A549 (cell line): ENCODE results near the gene TMSB10. TPM values are rescaled to one million over a fixed set of nuclear protein-coding genes. Genes with fewer than 3 reads are reported as not detected.
A peak's percentile ranks its signal among the peaks of the same experiment; 100 is the strongest.

Experiments used
- ATAC-seq, 2 experiments: fragments of 200-7000 bp in 1 of 2; fragments of >200 bp in 1 of 2; cut with Nextera tagmentation in 1 of 2; cut with Tn5 transposase in 1 of 2; 3 replicates each; pipeline versions ENCODE4 v1.8.0 to v1.9.1; 2018 to 2020; ENCODE audit warnings: mild to moderate bottlenecking in 1 of 2, moderate library complexity in 1 of 2
- CTCF ChIA-PET: fragments of 300-600 bp; sonication (Branson Sonifier 250); formaldehyde crosslinking; extraction: SDS; loops from one replicate; lab custom pipeline; 2021; ENCODE audit warnings: antibody characterized with exemption, inconsistent platforms; lab: Yijun Ruan, JAX
- POLR2A ChIA-PET: fragments of 350-600 bp; formaldehyde crosslinking; extraction: SDS; loops from one replicate; lab custom pipeline; 2021; ENCODE audit warnings: antibody characterized with exemption, inconsistent platforms; lab: Yijun Ruan, JAX
- DNase-seq, 2 experiments: peaks; one replicate each; pipeline versions ENCODE4 v3.0.0 to v3.0.0-alpha.2; 2011 to 2016; ENCODE audit warnings: low read depth in 1 of 2, low spot score in 1 of 2
- FAIRE-seq: peaks from 2 replicates; lab custom pipeline; 2011; peaks lifted over from hg19 to GRCh38; lab: Jason Lieb, UNC
- H3K27ac ChIP-seq, 2 experiments: fragments of >200 bp; sonication (Bioruptor Twin); formaldehyde crosslinking; 3 replicates each; pipeline ENCODE4 v1.5.1; 2016 to 2017
- H3K4me1 ChIP-seq: fragments of >200 bp; sonication (Bioruptor Twin); formaldehyde crosslinking; 3 replicates; pipeline ENCODE4 v1.6.1; 2016
- H3K4me2 ChIP-seq: fragments of >200 bp; sonication (Bioruptor Twin); formaldehyde crosslinking; 3 replicates; pipeline ENCODE4 v1.6.1; 2016
- H3K4me3 ChIP-seq: fragments of >200 bp; sonication (Bioruptor Twin); formaldehyde crosslinking; 3 replicates; pipeline ENCODE4 v1.5.1; 2016
- H3K9me3 ChIP-seq: fragments of >200 bp; sonication (Bioruptor Twin); formaldehyde crosslinking; 3 replicates; pipeline ENCODE4 v1.6.1; 2016
- ATOH8 ChIP-seq: fragments of 250-450 bp; sonication (Bioruptor Pico); IDR thresholded peaks from 2 replicates; pipeline ENCODE4 v1.5.0; 2020; ENCODE audit warnings: low read depth, mild to moderate bottlenecking, moderate library complexity
- BCL3 ChIP-seq: fragments of >200 bp; sonication (Bioruptor Twin); formaldehyde crosslinking; IDR thresholded peaks from 3 replicates; pipeline ENCODE4 v1.6.1; 2016
- BHLHE40 ChIP-seq: IDR thresholded peaks from 2 replicates; pipeline ENCODE4 v1.6.1; 2012; ENCODE audit warnings: low read depth, low read length, inconsistent platforms
- CBX8 ChIP-seq: fragments of 200-600 bp; sonication (generic); IDR thresholded peaks from 2 replicates; pipeline ENCODE4 v1.6.1; 2016
- E2F6 ChIP-seq: IDR thresholded peaks from 2 replicates; pipeline ENCODE4 v1.6.1; 2012; ENCODE audit warnings: low read depth, borderline replicate concordance
- EHF ChIP-seq: fragments of 250-450 bp; sonication (Bioruptor Pico); IDR thresholded peaks from 2 replicates; pipeline ENCODE4 v1.5.0; 2020; ENCODE audit warnings: mild to moderate bottlenecking
- ELK1 ChIP-seq: fragments of 150-350 bp; IDR thresholded peaks from 2 replicates; pipeline ENCODE4 v1.6.1; 2014; ENCODE audit warnings: low read depth, mild to moderate bottlenecking, low read length
- EP300 ChIP-seq, 2 experiments: fragments of >200 bp; sonication (Bioruptor Twin); formaldehyde crosslinking; IDR thresholded peaks; 2 replicates in 1 of 2; 3 replicates in 1 of 2; pipeline ENCODE4 v1.6.1; 2016 to 2017
- ESRRA ChIP-seq: fragments of 150-350 bp; IDR thresholded peaks from 2 replicates; pipeline ENCODE4 v1.6.1; 2014; ENCODE audit warnings: mild to moderate bottlenecking, low read length, borderline replicate concordance
- FOSL2 ChIP-seq, 2 experiments: fragments of 450-650 bp in 1 of 2; fragments of >200 bp in 1 of 2; sonication (Bioruptor Twin) in 1 of 2; formaldehyde crosslinking; IDR thresholded peaks; 2 replicates each; pipeline versions ENCODE4 v1.5.0 to v1.6.1; 2016 to 2020; ENCODE audit warnings: mild to moderate bottlenecking in 1 of 2, moderate library complexity in 1 of 2
- GATA3 ChIP-seq: IDR thresholded peaks from 2 replicates; pipeline ENCODE4 v1.6.1; 2012; ENCODE audit warnings: borderline replicate concordance
- HES2 ChIP-seq: fragments of >200 bp; sonication (Bioruptor Twin); formaldehyde crosslinking; IDR thresholded peaks from 2 replicates; pipeline ENCODE4 v1.6.1; 2016
- HMGXB4 ChIP-seq: fragments of 250-450 bp; sonication (Bioruptor Pico); IDR thresholded peaks from 2 replicates; pipeline ENCODE4 v1.5.0; 2021; ENCODE audit warnings: mild to moderate bottlenecking, moderate library complexity, borderline replicate concordance
- HOXB13 ChIP-seq: fragments of 250-450 bp; sonication (Bioruptor Pico); IDR thresholded peaks from 2 replicates; pipeline ENCODE4 v1.5.0; 2020; ENCODE audit warnings: low read depth, mild to moderate bottlenecking, moderate library complexity
- HOXB5 ChIP-seq: fragments of 250-450 bp; sonication (Bioruptor Pico); IDR thresholded peaks from 2 replicates; pipeline ENCODE4 v1.5.0; 2020; ENCODE audit warnings: mild to moderate bottlenecking, moderate library complexity
- KDM1A ChIP-seq: fragments of 200-600 bp; sonication (generic); IDR thresholded peaks from 2 replicates; pipeline ENCODE4 v1.6.1; 2016; ENCODE audit warnings: low read depth, mild to moderate bottlenecking
- MAFK ChIP-seq: fragments of 450-650 bp; IDR thresholded peaks from 2 replicates; pipeline ENCODE4 v1.6.1; 2014; ENCODE audit not compliant: partially characterized antibody
- MAX ChIP-seq: IDR thresholded peaks from 2 replicates; pipeline ENCODE4 v1.6.1; 2012
- MAZ ChIP-seq: fragments of 150-350 bp; IDR thresholded peaks from 2 replicates; pipeline ENCODE4 v1.6.1; 2014; ENCODE audit warnings: antibody characterized with exemption, low read depth, low read length, borderline replicate concordance
- NPAS2 ChIP-seq: fragments of 250-450 bp; sonication (Bioruptor Pico); IDR thresholded peaks from 2 replicates; pipeline ENCODE4 v1.8.0; 2022; ENCODE audit warnings: mild to moderate bottlenecking, moderate library complexity, borderline replicate concordance
- PBX3 ChIP-seq: IDR thresholded peaks from 2 replicates; pipeline ENCODE4 v1.6.1; 2012
- PHF8 ChIP-seq: fragments of 200-600 bp; sonication (generic); IDR thresholded peaks from 2 replicates; pipeline ENCODE4 v1.6.1; 2016; ENCODE audit warnings: low read depth, mild to moderate bottlenecking, antibody characterized with exemption, moderate library complexity, borderline replicate concordance
- RAD21 ChIP-seq, 2 experiments: fragments of >200 bp in 1 of 2; sonication (Bioruptor Twin) in 1 of 2; formaldehyde crosslinking in 1 of 2; IDR thresholded peaks in 1 of 2; conservative IDR thresholded peaks in 1 of 2; 2 replicates in 1 of 2; 3 replicates in 1 of 2; pipeline ENCODE4 v1.6.1; 2012 to 2018; ENCODE audit warnings: inconsistent platforms in 1 of 2
- RCOR1 ChIP-seq: fragments of 150-350 bp; IDR thresholded peaks from 2 replicates; pipeline ENCODE4 v1.6.1; 2014; ENCODE audit warnings: antibody characterized with exemption, low read length, low read depth
- USF2 ChIP-seq: fragments of 450-650 bp; IDR thresholded peaks from 2 replicates; pipeline ENCODE4 v1.6.1; 2014; ENCODE audit warnings: antibody characterized with exemption
- ZC3H11A ChIP-seq: fragments of 450-650 bp; IDR thresholded peaks from 2 replicates; pipeline ENCODE4 v1.6.1; 2014; ENCODE audit warnings: antibody characterized with exemption, mild to moderate bottlenecking
- ZFP36 ChIP-seq: fragments of 450-650 bp; IDR thresholded peaks from 2 replicates; pipeline ENCODE4 v1.6.1; 2014; ENCODE audit warnings: borderline replicate concordance; ENCODE audit not compliant: partially characterized antibody
- ZSCAN20 ChIP-seq: fragments of 250-450 bp; sonication (Bioruptor Pico); IDR thresholded peaks from 2 replicates; pipeline ENCODE4 v1.8.0; 2022; ENCODE audit warnings: mild to moderate bottlenecking, moderate library complexity
- WGBS: methylation state at CpG from one replicate; pipeline ENCODE4 v1.1.6; 2017; ENCODE audit errors: missing lambda C conversion rate; 5-methylcytosine and 5-hydroxymethylcytosine counted together
- polyA minus RNA-seq: library from RNA; depleted of rRNA, polyadenylated mRNA; stranded (reverse); fragments of >200 nt; gene quantifications from 2 replicates; pipeline ENCODE4 v1.2.3, GENCODE V29; 2011; rRNA and poly(A)+ RNA removed
- polyA plus RNA-seq, 4 experiments: library from polyadenylated mRNA; depleted of rRNA in 3 of 4; stranded (reverse); fragments of >200 nt; fragmentation: RNase III in 1 of 4; extraction: RNeasy Plus Mini Kit Qiagen cat#74134 plus additional on column Dnase treatment in 1 of 4; gene quantifications; 2 replicates in 3 of 4; 3 replicates in 1 of 4; pipeline ENCODE4 v1.2.3, GENCODE V29; 2011 to 2017

TMSB10 gene
- 2,292 and 3,109 TPM in 2 replicates for polyA plus RNA-seq (2011; rRNA removed)
- 4,680 and 6,577 TPM in 2 replicates for polyA plus RNA-seq (2012; cell fraction: cytosol; rRNA removed)
- 1,922 and 4,092 TPM in 2 replicates for polyA plus RNA-seq (2012; cell fraction: nucleus; rRNA removed)
- 6,648 to 7,189 TPM (median 7,015 TPM) in 3 replicates for polyA plus RNA-seq (2017; fragmentation: RNase III; extraction: RNeasy Plus Mini Kit Qiagen cat#74134 plus additional on column Dnase treatment)
- 369 and 387 TPM in 2 replicates for polyA minus RNA-seq

GRCh38 chr2:84905181-84906107 lies at the start of gene TMSB10:
Gene TMSB10 (plus strand): TSS chr2:84905656.
- CTCF ChIA-PET: interaction anchor here (0.8 to 9.9 kb wide), 4 partner anchors 16 to 41 kb away, joined by 3 to 178 read pairs (median 6); no protein-coding TSS in a partner anchor
- no peaks in the 10 kb centered on the region for H3K9me3 ChIP-seq
- peaks cover 16% of the 10 kb centered on the region for H3K4me1 ChIP-seq
- 1% methylated on average over 40 of the region's 94 CpGs for WGBS
- H3K27ac ChIP-seq: peak within 1 kb of the TSS; percentile 89 to 97
- no peak for FAIRE-seq
- DNase-seq: peak; percentile 82 to 91
- H3K4me2 ChIP-seq: peak within 1 kb of the TSS; percentile 92
- H3K4me3 ChIP-seq: peak within 1 kb of the TSS; percentile 87
- peak; percentile 60 to 70 for ATAC-seq
- POLR2A ChIA-PET: interaction anchor here (0.6 to 5.2 kb wide), 10 partner anchors 8 to 98 kb away, joined by 3 to 131 read pairs (median 4); no protein-coding TSS in a partner anchor
- no peak for TF ChIP-seq NPAS2 (CRISPR knock-in tag)
- peak; percentile 85 for TF ChIP-seq MAZ
- no peak for TF ChIP-seq BHLHE40
- no peak for TF ChIP-seq ZC3H11A
- TF ChIP-seq CBX8: no peak
- no peak for TF ChIP-seq ZSCAN20
- peak in 1 of 2 experiments; percentile 37; a peak in 1 of 5 replicates for TF ChIP-seq RAD21 (conservative IDR thresholded peaks at IDR 0.05 in 1 of 2, IDR thresholded peaks at IDR 0.05 in 1 of 2)
- TF ChIP-seq ATOH8 (CRISPR knock-in tag): no peak
- TF ChIP-seq MAX: peak; percentile 80
- TF ChIP-seq ELK1: no peak; the same call in 1 of the 2 replicates
- TF ChIP-seq EP300 (IDR thresholded peaks at IDR 0.05): 0 out of 5 replicates have a peak, but pooled peaks of 1 of the 2 experiments have one; percentile 26
- TF ChIP-seq KDM1A: no peak
- no peak for TF ChIP-seq ZFP36
- TF ChIP-seq ESRRA: no peak
- no peak; the same call in 1 of the 2 replicates for TF ChIP-seq HMGXB4 (CRISPR knock-in tag)
- TF ChIP-seq HOXB13 (CRISPR knock-in tag): no peak
- 0 out of 2 replicates have a peak, but pooled peaks have one; percentile 57 for TF ChIP-seq GATA3
- peak; percentile 94 for TF ChIP-seq PHF8
- TF ChIP-seq E2F6: peak; percentile 16; the same call in 1 of the 2 replicates
- TF ChIP-seq PBX3: peak; percentile 77
- no peak for TF ChIP-seq EHF (CRISPR knock-in tag)
- no peak for TF ChIP-seq HES2
- TF ChIP-seq RCOR1: no peak
- TF ChIP-seq BCL3: peak; percentile 100
- no peak for TF ChIP-seq HOXB5 (CRISPR knock-in tag)
- no peak for TF ChIP-seq MAFK
- no peak for TF ChIP-seq FOSL2 (IDR thresholded peaks at IDR 0.05)
- TF ChIP-seq FOSL2 (CRISPR knock-in tag; IDR thresholded peaks at IDR 0.05): no peak
- TF ChIP-seq USF2: no peak
